Activated CD8-positive, alpha-beta memory T cell treated with anti-CD3 and anti-CD28 coated beads for 36 hours (primary cell): ENCODE measurements around the gene ZFR. TPM values are rescaled to one million over a fixed set of nuclear protein-coding genes. Genes with fewer than 3 reads are reported as not detected.
"Not testable (repeated sequence)": the region's sequence is repeated elsewhere in the genome, so short reads cannot be mapped to it uniquely, and the experiment has no call there.

Experiments
- CTCF ChIA-PET: fragments of 350-600 bp; sonication (Branson Sonifier 250); formaldehyde crosslinking; loops from one replicate; lab custom pipeline; 2021; ENCODE audit warnings: antibody characterized with exemption; lab: Charles Lee
- POLR2A ChIA-PET: fragments of 350-600 bp; sonication (Branson Sonifier 250); formaldehyde crosslinking; loops from one replicate; lab custom pipeline; 2021; ENCODE audit warnings: antibody characterized with exemption; lab: Charles Lee
- total RNA-seq, 2 experiments: library from RNA; stranded (reverse); gene quantifications; one replicate each; pipeline ENCODE4 v1.2.3, GENCODE V29; 2021

ZFR gene
- total RNA-seq, 2 experiments from 2014 or later: 75.9 to 77.4 TPM

GRCh38 chr5:32314152-32314488 is 130.4 kb downstream of the ZFR start:
- POLR2A ChIA-PET: interaction anchor here (0.6 kb wide), 1 partner anchor 121 kb away, joined by 4 read pairs; no protein-coding TSS in a partner anchor
- CTCF ChIA-PET: not testable (repeated sequence)

GRCh38 chr5:32312595-32313332 is 131.8 kb downstream of the ZFR start, which contains the start of gene MTMR12:
TSS of gene MTMR12 (minus strand) at chr5:32312939. CDS start at chr5:32312838, 101 bp downstream.
- CTCF ChIA-PET: no interaction called here
- POLR2A ChIA-PET: no interaction called here

- ChIA-PET CTCF (interaction anchor here (0.7 kb wide), 1 partner anchor 199 kb away, joined by 3 read pairs; no protein-coding TSS in a partner anchor), POLR2A (no interaction called here)
Measured at GRCh38 chr5:32312197-32312594, 132.3 kb downstream of the ZFR start.

GRCh38 chr5:32311404-32312196 is 132.9 kb downstream of the ZFR start:
- CTCF ChIA-PET: interaction anchor here (0.7 kb wide), 1 partner anchor 200 kb away, joined by 3 read pairs; no protein-coding TSS in a partner anchor
- POLR2A ChIA-PET: no interaction called here

- CTCF ChIA-PET: no interaction called here
- POLR2A ChIA-PET: no interaction called here
Measured at GRCh38 chr5:32309761-32310160, 134.8 kb downstream of the ZFR start.

DNA sequence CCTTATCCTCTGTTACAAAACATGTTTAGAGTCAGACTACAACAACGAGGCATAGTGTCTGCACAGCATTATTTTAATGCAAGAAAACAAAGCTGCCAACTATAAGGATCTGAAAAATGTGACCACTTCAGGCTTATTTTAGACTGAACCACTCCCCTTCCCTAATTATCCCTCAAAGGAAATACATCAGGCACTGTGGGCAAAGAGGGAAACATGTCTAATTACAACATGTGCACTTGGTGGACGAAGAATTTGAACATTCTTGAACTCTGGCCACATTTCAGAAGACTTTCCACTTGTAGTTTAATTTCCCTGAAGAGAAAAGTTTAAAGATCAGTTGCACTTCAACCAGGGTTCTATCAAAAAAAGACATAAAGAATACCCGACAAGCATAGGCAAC is 135.6 kb downstream of the ZFR start:
- ChIA-PET CTCF (no interaction called here), POLR2A (no interaction called here)

GRCh38 chr5:32307769-32308194 is 136.8 kb downstream of the ZFR start:
- ChIA-PET CTCF (no interaction called here), POLR2A (no interaction called here)

- ChIA-PET CTCF (interaction anchor here (0.6 to 1.1 kb wide), 2 partner anchors 72 to 73 kb away, joined by 3 read pairs; no protein-coding TSS in a partner anchor), POLR2A (no interaction called here)
Measured at GRCh38 chr5:32304622-32305021, 139.9 kb downstream of the ZFR start.

Other genes with a start within 250 kb of the ZFR start
- 10 to 100 TPM; 26.0 to 26.2 TPM for gene MTMR12, start 131.8 kb downstream of the ZFR start, total RNA-seq
- gene SUB1, start 140.8 kb upstream of the ZFR start, total RNA-seq: 100 to 1,000 TPM; 474 TPM